Skin of body (tissue), 2 donors: ENCODE data around the gene ZNF594. TPM values are rescaled to one million over a fixed set of nuclear protein-coding genes. Genes with fewer than 3 reads are reported as not detected.
"Not testable (repeated sequence)": the region's sequence is repeated elsewhere in the genome, so short reads cannot be mapped to it uniquely, and the experiment has no call there.

Source experiments
- DNase-seq: peaks from one replicate; lab custom pipeline; 2025; lab: John Stamatoyannopoulos, UW
- total RNA-seq: library from RNA; depleted of rRNA; stranded (reverse); fragments of >200 nt; gene quantifications from one replicate; pipeline ENCODE4 v1.2.3, GENCODE V29; 2014

Gene ZNF594
- 10.2 TPM for total RNA-seq

DNA sequence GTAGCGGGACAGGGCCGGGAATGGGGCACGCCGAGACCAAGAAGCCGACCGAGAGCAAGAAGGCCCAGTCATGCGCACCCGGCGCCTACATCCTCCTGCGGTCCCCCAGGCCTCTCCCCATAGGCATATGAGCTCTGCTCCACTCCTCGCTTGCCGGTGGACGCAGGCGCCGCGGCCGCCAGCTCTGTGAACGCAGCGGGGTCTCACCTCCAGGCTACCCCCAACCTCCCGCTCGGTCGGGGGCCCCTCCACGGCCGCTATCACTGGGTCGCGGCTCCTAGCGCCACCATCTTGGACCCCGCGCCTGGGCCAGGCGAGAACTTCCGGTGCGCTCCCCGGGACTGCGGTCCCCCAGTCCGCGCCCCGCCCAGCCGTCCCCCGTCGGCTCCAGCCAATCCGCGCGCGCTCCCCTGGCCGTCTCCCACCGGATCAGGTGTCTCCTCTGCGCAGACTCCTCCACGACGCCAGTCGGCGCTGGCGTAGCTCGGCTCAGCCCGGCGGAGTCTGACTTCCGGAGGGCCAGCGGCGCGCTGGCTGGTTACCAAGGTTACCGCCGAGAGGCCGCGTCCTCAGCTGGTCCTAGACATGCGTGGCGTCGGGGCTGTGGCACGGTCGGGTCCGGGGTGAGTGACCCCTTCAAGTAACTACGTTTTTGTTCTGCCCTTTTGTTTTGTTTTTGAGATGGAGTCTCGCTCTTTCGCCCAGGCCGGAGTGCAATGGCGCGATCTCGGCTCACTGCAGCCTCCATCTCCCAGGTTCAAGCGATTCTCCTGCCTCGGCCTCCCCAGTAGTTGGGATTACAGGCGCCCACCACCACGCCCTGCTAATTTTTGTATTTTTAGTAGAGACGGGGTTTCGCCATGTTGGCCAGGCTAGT lies at the start of gene ZNF594:
Gene ZNF594 (minus strand): TSS at position 328 of the 877 bp plus-strand sequence. CDS start 7,612 bp downstream, outside the sequence.
- peak; percentile 96 for DNase-seq

DNA sequence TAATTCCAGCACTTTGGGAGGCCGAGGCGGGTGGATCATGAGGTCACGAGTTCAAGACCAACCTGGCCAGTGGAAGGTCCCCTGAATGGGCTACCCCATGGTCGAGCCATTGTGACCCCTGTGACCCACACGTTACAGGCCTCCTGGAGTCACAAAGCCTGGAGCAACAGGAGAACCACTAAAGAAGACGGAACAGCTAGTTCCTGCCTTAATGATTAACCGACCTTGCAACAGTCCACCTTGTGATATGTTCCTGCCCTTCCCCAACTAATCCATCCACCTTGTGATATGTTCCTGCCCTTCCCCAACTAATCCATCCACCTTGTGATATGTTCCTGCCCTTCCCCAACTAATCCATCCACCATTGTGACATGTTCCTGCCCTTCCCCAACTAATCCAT lies 48.1 kb upstream of the ZNF594 start:
- not testable (repeated sequence) for DNase-seq

DNA sequence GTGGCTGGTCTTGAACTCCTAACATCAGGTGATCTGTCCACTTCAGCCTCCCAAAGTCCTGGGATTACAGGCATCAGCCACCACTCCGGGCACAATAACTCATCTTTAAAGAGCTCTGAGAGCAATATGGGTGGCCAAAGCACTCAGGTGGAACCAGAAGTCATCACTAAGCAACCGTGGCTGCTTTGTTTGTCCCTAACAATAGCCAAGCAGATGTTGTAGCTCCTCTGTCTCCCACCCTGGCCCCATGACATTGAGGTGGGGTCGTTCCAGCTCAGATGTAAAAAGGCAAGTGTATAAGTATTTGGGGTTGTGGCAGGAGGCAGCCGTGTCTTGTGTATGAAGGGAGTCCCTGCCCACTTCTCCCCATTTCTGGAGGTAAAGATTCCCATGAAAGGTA lies 46.7 kb upstream of the ZNF594 start:
- DNase-seq = no peak

DNA sequence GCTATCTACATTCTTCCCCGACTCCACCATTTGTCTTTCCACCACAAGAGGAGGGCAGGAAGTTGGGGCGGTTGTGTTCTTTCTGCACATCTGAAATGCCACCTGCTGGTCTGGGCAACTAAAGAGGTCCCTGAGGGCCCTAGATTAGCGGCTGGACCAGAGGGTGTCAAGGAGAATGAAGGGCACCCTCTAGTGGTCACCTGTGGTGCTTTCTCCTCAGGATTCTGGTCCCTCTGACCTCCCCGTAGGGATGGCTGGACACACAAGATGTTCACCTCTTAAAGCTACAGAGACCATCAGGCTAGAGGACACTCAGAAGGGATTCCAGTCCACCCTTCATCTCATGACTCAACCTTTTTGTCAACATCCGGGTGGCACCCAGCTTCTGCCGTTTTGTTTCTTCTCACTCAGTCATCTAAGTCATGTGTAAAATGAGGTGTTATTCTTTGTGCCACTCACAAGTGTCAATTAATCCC lies 45.9 kb upstream of the ZNF594 start:
- DNase-seq = no peak

DNA sequence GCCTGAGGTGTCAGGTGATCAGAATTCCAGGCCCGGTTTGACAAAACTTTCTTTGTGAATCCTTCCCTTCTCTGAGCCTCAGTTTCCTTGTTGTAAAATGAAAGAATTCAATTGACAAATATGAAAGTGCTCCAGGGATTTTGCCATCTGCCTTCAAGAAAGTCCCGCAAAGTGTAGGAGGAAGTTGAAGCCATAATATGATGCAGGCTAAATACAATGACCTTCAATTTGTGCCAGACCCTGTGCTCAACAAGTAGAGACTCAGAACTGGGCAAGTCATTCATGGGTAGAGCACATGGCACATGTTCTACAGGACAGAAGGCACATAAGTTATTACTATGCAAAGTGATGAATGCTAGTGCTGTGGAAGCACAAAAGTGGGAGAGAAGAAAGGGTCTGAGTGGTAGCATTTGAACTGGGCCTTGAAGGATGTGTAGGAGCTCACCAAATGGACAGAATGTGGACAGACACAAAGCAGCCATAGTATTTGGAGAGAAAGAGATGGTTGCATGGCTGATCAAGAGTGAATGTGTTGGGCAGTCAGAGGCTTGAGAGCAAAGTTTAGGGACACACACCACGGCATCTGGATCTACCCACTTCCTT lies 45.4 kb upstream of the ZNF594 start:
- no peak for DNase-seq

DNA sequence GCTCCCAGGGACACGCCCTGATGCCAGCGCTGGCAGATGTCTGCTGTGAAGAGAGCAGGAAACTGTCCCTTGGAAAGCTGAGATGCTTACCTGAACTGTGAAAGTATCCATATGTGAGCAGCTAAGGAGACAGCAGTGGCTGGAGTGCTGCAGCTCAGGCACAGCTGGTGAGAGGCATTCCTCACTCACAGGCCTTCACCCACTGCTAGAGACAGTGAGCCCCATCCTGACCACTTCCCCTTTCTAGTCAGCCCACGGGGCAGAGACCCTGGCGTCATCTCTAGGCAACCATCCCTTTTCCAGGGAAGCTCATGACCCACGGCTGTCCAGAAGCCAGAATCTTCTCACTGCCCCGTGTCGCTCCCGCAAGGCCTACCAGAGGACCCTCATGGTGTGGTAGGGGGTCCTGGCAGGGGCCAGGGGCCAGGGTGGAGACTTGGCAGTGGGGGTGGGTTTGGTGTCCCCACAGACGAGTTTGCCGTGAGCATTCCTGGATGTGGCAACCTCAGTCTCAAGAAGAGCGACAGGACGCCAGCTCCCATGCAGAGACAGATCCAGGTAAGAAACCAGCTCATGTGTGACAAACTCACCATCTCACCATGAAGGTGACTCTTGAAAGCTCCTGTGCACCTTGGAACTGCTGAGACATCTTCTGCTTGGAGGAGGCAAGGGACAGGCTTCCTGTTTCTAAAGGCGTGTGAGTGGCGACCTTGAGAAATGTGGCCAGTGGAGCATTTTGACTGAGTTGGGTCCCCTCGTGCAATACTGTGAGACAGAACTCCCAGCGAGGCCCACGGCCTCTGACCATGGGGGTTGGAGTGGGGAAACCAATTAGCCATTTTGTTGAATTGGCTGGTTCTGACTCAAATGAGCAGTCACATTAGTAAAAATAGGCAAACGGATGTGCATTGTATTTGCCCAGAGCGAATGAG lies 43.2 kb upstream of the ZNF594 start, which contains the start of gene SCIMP:
Gene SCIMP (minus strand): TSS at position 216 of the 932 bp plus-strand sequence. CDS start 105 bp downstream, at position 111.
- DNase-seq = no peak

DNA sequence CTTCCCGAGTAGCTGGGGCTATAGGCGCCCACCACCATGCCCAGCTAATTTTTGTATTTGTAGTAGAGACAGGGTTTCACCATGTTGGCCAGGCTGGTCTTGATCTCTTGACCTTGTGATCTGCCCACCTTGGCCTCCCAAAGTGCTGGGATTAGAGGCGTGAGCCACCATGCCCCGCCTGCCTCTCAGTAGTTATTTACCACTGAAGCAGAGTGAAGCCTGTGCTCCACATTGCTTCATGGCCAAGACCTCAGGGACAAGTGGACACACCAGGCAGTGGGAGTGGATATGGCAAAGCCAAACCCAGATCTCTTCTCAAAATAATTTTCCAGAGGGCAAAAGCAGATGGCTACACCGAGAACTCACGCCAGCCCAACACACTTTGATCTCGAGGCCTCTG lies 41.8 kb upstream of the ZNF594 start:
- DNase-seq = not testable (repeated sequence)

DNA sequence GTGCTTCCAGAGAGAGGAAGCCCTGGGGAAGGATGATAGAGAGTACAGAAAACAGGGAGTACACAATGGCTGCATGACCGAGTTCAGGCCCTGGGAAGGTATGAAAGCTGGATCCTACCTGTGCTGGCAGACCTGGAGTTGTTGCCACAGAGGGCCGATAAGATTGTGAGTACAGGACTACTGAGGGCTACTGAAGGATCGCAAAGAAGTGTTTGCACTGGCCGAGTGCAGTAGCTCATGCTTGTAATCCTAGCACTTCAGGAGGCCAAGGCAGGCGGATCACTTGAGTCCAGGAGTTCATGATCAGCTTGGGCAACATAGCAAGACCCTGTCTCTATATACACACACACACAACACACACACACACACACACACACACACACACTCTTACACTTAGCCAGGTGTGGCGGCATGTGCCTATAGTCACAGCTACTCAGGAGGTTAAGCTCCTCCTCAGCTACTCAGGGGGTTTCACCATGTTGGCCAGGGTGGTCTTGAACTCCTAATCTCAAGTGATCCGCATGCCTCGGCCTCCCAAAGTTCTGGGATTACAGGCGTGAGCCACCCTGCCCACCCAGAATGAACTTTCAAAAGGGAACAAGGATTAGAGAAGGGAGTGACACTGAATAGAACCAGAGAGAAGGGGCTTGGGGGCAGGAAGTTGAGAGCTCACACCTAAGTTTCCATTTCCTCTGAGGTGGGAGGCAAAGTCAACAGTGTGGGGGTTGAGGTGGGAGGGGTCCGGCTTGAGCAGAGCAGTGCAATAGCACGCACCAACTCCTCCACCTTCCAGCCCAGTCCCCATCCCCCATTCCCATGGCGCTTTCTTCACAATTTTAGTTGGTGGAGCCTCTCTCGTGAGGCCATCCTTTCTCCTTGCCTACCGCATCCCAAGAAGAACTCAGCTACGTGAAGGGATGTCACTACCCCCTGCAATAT lies 35.5 kb upstream of the ZNF594 start:
- no peak for DNase-seq

DNA sequence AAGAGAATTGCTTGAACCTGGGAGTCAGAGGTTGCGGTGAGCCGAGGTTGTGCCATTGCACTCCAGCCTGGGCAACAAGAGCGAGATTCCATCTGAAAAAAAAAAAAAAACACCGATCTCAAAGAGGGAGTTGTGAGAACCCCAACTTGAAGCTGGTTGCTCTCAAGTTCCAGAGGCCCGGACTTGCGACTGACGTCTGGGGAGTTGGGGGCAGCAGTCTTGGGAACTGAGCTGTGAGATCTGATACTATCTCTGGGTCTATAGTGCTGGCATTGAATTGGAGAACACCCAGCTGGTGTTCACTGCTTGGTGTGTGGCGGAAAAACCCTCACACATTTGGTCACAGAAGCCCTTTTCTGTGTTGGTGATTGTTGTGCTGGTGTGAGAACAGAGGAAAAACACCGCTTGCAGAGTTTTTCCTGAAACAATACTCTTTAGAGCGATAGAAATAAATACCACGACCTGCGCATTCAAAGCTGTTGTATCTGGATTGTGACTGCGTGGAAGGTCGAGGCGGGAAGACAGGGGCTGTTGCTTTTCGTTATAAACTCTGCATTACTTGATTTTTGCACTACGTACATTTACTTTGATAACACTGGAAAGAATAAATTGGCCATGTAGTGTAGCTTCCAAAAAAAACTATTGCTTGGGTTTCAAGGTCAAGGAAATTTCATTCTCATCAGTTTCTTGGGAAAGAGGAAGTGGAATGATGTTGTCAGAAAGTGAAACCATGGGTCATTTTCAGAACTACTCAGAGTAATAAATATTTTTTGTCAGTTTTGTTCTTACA lies 34.2 kb upstream of the ZNF594 start:
- no peak for DNase-seq

DNA sequence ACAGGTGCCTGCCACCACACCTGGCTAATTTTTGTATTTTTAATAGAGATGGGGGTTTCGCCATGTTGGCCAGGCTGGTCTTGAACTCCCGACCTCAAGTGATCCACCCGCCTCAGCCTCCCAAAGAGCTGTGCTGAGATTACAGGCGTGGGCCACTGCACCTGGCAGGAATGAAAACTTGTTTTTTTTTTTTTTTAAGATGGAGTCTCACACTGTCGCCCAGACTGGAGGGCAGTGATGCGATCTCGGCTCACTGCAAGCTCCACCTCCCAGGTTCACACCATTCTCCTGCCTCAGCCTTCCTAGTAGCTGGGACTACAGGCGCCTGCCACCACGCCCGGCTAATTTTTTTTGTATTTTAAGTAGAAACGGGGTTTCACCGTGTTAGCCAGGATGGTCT lies 30.2 kb upstream of the ZNF594 start:
- not testable (repeated sequence) for DNase-seq

DNA sequence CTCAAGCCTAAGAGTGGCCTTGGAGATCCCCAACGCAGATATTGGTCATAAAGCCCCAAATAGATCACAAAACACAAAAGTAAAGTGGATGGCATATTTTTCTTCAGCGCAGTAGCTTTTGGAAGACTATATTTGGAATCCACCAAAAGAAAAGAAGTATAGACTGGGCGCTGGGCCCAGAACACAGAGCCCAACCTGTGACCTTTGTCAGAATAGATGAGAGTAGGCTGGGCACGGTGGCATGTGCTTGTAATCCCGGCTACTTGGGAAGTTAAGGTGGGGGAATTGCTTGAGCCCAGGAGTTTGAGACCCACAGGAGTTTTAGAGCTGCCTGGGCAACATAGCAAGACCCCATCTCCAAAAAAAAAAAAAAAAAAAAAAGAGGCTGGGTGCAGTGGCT lies 28.4 kb upstream of the ZNF594 start:
- DNase-seq = no peak

DNA sequence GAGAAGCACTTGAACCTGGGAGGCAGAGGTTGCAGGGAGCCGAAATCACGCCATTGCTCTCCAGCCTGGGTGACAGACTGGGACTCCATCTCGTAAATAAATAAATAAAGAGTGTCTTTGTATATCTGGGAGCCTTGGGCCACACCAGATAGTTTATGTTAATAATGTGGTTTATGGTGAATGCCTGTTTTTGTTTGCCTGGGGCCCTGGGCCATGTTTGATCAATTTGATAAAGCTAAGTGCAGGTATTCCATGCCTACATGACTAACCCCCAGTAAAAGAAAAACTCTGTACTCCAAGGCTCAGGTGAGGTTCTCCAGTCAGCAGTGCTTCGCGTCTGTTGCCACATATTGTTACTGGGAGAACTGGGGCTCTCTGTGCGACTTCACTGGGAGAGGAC lies 27.9 kb upstream of the ZNF594 start:
- DNase-seq = no peak

DNA sequence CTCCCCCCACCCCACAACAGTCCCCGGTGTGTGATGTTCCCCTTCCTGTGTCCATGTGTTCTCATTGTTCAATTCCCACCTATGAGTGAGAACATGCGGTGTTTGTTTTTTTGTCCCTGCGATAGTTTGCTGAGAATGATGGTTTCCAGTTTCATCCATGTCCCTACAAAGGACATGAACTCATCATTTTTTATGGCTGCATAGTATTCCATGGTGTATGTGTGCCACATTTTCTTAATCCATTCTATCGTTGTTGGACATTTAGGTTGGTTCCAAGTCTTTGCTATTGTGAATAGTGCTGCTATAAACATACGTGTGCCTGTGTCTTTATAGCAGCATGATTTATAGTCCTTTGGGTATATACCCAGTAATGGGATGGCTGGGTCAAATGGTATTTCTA lies 25.9 kb upstream of the ZNF594 start:
- not testable (repeated sequence) for DNase-seq

DNA sequence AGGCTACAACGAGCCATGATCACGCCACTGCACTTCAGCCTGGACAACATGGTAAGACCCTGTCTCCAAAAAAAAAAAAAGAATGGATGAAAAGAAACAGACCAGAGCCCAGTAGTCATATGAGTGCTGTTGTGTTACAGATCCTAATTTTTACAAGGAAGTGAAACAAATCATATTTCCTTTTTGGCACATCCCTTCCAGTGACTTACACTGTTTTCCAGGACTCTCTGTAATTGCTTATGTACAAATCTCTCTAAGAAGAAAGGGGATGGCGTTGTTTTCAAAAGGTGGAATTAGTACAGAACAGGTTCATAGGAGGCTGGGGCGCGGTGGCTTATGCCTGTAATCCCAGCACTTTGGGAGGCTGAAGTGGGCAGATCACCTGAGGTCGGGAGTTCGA lies 19.8 kb upstream of the ZNF594 start:
- no peak for DNase-seq

DNA sequence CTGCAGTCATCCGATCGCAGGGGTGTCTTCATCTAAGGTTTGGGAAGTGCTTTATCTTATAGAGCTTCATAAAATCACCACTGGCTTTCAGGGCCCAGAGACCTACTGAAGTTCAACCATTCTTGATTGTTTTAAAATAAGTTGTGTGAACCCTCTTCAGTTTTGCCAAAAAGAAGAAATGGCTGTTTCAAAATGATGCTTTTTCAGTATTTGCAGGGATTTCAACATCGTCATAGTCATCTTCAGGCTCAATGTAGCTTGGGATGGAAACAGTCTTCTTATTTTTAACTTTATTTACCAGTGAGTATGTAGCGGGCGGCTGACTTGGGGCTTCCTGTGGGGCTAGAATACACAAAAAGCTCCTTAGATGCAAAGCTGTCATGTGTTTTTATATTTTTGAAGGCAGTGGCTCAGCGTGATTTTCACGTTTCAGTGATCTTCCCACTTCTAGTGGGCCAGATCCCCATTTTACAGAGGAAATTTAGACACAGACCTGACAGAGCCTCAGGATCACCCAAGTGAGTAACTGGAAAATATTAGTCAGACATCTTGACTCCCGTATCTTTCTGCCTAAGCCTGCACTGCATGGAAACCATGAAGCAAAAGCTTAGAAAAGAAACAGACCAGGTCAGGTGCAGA lies 19.1 kb upstream of the ZNF594 start:
- DNase-seq = no peak

DNA sequence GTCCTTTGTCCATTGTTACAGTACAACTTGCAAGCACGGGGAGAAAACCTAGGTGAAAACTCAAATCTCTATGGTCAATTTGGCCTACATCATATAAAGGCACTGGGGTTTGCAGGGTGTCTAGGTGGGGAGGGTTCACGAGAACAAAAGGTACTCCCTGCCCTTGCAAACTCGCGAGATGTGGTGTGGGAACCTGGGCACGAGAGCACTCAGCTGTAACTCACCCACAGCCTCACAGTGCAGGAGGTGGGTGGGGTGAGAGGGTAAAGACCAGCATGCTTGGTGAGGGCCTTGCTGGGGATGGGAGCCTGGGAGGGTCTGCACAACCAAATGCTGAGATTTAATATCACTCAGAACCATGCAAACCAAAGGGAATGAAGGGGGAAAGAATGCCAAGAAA lies 18.4 kb upstream of the ZNF594 start:
- no peak for DNase-seq

DNA sequence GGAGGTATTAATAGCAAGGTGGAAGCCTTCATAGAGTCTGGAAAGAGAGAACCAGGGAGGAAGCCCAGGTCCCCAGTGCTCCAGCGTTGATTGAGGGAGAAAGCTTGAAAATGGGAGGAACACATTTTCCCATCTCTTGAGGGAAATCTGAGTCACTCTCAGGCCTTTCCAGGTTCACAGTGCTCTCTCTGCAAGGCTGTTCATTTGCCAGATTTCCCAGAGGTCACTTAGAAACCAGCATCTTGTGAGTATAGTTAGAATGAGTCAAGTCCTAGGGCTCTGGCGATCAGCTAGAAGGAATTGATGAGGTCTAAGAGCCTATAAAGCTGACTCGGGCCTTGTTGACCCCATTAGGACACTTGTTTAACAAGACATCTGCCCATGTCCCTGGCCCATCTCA lies 17.7 kb upstream of the ZNF594 start:
- DNase-seq = no peak

DNA sequence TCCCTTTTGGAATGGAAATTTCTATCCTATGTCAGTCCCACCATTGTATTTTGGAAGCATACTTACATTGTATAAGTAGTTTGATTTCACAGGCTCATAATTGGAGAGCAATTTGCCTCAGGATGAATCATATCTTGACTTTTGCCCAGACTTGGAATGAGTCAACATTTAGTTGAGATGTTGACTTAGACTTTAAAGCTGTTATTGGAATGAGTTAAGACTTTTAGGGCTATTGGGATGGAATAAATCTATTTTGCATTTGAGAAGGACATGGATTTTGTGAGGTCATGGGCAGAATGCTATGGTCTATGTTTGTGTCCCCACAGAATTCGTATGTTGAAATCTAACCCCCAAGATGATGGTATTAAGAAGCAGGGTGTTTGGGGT lies 12.2 kb upstream of the ZNF594 start:
- no peak for DNase-seq
